Stimulated activated CD4-positive, alpha-beta T cell treated with anti-CD3 and anti-CD28 coated beads, Interleukin-4, amount 100 ng/mL, for 4 hours (primary cell): ENCODE results near the gene CLEC18B.
"Not testable (repeated sequence)": the region's sequence is repeated elsewhere in the genome, so short reads cannot be mapped to it uniquely, and the experiment has no call there.

Experiments used
- DNase-seq, 2 experiments: peaks; one replicate each; pipeline ENCODE4 v3.0.0-alpha.2; 2020

Gene CLEC18B

DNA sequence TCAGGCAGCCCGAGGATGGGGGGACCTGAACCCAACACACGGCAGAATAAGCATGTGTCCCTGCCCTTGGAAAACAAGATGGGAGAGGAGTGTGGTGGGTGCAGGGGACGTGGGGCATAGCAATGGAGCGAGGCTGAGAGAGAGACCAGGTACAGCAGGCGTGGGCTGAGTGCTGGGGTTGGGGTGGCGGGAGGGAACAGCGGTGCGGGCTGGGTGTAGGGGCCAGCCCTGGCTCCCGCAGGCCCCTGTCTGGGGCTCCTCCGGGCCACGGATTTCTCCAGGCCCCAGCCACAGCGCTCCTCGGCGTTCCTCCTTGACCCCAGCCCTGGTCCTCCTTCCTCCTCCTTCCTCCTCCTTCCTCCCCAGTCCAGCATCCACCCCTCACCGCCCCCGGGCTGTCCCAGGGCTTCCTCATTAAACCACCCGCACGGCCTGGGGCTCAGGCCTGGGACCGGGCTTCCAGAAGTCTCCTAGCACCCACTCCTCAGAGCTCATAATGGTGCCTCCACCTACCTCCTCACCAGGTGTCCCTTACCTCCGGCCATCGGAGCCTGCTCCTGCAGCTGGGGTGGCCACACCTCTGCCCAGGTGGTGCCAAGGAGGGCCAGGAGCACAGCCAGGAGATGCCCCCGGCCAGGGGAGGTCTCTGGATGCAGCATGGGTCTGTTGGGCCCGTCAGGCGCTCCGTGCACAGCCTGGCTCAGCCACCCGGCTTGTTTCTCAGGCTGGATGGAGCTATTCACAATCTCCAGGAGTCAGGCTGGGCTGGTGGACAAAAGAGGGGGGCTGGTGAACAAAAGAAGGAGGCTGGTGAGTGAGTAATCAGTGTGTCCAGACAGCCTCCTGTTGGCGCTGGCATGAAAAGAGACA is at the start of gene CLEC18B:
Gene CLEC18B (minus strand): TSS at position 867 of the 870 bp plus-strand sequence. CDS start 208 bp downstream, at position 659.
- DNase-seq, result not testable (repeated sequence)

DNA sequence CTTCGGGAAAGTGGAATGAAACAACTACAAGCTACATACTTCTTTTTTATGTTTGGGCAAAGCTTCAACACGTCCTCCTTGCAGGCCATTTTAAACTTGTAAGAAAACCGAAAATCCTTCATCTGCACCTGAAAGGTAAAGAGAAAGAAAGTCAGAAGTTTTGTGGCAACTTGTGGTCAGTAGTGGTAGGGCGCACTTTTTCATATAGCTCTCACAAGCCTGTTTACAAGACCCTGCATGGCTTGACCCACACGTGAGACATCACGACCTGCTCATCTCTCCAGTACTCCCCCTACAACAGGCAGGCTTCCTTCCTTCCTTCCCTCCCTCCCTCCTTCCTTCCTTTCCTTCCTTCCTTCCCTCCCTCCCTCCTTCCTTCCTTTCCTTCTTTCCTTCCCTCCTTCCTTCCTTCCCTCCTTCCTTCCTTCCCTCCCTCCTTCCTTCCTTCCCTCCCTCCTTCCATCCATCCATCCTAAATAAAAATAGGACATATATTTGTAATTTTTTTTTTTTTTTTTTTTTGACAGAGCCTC is 48.7 kb upstream of the CLEC18B start:
- DNase-seq, result no peak

DNA sequence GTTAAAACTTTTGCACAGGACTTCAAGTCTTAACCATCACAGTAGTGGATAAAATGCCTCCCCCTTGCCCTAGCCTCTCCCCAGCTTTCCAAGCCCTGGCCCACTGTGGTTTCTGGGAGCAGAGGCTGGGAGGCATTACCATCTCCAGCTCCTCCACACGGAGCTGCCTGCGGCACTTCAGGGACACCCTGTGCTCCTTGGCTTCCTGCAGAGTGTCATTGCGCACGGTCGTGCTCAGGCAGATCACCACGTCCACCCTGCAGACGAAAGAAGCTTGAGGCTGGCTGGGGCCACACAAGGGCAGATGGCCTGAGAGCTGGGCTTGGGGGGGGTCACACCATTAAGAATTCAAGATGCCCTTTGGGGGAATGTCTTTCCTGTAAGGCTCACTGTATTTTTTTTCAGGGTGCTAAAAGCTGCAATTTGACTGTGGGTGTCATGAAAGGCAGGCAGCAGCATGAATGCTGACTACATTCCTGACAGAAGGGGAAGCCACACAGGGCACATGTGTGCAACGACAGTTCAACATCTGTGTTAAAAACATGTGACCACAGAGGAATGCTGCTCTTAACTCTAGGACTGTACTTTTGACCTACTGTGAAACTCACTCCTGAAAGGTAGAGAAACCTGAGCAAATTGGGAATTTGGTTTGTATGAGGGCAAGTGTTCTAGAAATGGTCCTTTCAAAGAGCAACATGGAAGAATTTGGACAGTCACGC is 47.7 kb upstream of the CLEC18B start:
- no peak for DNase-seq

DNA sequence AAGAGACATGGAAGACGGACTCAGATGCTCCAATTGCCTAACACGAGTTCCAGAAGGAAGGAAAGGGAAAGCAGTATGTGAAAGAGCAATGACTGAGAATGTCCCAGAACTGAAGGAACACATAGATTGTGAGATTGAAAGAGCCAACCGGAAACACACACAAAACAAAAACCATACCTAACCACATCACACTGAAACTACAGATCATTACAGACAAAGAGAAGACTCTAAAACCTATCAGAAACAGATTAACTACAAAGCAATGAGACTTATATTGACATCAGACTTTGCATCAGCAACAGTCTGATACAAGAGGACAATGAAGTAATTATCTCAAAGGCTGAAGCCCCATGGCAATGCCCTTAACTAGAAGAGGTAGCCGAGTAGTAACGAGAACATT is 45.6 kb upstream of the CLEC18B start:
- DNase-seq, result no peak

DNA sequence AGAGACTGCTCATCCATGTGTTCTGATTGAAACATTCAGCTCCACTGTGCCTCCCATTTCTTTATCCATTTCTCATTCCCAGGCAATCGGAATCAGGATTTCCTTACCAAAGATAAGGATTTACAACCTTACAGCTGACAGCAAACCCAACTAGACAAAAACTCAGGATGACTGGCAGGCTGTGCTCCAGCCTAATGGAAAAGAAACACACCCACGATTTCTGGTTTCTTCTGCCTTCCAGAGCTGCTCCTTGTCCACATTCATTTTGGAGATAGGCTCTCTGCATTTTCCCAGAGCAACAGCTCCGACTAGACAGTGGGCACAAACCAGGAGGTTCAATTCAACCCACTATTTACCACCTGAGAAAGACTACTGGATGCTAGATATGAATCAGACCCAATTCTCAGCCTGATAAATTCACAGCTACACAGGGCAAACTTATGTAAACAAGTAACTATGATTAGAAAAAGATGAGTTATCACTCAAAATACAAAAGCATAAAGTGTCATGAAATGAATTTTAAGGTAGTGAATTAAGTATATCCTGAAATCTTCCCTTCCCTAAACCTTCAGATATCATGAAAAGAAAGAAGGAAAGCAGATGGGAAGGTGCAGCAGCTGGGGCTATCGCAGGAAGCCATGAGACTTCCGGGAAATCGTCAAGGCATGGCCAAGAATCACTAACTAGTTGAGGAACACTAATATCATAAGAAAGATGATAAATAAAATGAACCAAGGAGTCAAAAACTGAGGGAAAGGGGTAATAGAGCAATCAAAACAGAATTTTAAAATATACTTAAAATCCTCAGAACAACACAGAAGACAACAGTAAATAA is 44.8 kb upstream of the CLEC18B start:
- DNase-seq, result no peak

DNA sequence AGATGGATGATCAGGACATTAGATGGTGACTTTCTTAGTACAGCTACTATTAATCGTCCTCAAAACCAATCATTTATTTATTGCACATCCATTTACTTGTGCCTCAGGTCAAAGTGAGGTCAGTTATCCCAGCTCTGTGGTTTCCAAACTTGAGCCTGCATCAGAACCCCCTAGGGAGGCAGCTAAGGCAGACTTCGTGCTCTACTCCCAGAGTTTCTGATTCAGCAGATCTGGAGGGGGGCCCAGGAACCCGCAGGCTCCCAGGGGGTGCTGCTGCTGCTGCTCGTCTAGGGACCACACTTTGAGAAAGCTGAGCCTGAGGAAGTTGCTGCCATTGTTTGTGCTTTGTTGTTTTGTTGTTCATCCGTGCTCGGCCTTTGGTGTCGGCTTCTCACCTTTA is 44.0 kb upstream of the CLEC18B start:
- DNase-seq, result no peak

DNA sequence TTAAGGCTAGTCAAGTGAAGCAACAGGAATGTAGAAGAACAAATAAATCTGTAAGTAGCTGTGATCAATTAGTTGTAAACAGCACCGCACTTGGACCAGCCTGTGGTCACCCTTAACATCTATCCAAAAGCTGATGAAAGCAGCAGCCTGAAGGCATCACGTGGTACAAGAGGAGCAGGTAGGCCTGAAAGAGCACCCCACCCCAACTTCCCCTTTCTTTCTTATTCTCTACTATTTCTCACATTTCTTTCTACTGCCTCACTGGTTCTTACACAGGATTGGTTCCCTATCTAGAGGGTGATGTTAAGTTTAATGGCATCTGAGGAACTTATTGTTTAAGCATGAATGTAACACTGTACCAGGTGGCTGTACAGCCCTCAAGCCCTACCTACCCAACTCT is 42.6 kb upstream of the CLEC18B start:
- no peak for DNase-seq

DNA sequence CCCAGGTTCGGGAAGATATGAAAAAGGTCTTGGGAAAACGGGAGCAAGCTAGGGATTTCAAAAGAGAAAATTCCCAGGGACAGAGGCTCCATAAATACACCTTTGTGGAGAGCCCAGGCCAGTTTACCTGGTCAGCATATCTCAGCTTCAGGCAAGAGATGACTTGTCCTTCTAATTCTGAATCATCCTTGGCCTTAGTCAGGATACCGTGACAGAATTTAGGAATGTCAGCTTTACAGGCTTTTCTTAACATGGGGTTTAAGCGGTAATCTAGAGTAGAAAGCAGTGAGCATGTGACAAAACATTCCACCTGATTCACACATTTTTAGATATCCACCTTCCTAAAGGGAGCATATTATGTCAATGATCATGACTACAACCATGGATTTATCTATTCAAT is 41.1 kb upstream of the CLEC18B start:
- DNase-seq, result no peak

DNA sequence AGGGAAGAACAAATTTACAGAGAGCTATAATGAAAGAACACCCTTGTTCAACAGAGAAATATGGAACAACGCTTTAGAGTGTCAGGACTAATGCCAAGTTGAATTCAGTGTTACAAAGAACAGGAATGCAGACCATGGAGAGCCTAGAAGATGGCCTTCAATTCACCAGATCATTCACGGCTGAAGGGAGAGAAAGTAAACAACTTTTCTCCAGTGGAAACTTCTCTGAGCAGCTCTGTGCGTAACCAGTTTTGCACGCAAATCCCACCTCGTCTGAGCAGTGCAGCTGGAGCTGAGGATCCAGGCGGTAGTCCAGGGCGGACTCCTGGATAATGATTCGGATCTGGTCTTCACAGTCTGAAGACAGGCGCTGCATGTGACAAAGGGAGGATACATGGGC is 40.5 kb upstream of the CLEC18B start:
- DNase-seq, result no peak

DNA sequence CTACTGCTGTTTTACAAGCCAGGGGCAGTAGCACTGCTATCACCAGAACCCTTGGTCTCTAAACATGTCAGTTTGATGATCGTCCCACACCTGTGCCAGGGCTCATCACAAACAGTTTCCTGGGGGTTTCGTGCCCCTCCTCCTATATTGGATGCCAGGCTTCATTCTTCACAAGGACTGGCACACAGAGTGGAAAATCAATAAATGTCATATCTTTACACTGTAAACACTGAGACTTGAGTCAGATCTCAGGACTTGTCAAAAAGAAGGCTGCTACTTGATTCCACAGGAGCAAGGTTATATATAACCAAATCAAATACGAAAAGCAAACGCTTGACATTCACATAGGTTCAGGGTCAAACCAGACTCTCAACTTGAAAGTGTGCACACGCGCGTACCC is 39.3 kb upstream of the CLEC18B start:
- no peak for DNase-seq

DNA sequence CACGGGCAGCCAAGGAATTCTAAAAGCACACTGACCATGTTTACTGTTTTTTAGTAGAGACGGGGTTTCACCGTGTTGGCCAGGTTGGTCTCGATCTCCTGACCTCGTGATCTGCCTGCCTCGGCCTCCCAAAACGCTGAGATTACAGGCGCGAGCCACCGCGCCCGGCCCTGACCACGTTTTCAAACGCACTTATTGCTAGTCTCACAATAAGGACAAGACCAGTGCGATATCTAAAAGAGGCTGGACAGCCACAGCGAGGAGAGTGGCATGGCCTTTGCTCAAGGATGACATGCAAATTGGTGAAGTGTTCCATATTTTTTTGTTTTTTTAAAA is 35.0 kb upstream of the CLEC18B start:
- no peak for DNase-seq

DNA sequence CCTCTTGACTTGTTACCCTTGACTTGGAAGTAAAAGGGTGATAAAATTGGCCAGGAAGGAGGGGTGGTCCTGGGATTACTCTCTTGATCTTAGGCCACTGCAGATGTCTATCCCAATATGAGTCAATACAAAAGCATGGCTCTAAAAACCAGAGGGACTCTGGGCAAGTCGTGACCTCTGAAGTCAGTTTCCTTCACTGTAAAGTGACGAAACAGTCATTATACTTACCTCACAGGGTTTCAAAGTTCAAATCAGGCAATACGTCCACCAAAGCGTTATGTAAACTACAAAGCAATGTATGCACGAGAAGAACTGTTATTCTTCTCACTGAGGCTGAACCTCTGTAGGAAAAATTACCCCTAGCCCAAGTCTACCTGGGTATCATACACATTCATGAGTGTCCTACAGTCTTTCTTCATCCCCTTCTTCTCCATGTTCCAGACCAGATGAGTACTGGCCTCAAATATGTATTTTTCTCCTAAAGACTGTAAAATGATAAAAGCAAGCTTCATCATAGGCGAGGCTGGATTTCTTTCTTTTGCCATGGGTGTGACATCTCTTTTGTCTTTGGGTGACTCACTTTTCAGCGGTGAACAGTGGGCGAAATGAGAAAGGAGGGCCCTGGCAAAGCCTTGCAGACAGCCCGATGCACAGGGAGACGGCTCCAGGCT is 34.5 kb upstream of the CLEC18B start:
- DNase-seq, result no peak

DNA sequence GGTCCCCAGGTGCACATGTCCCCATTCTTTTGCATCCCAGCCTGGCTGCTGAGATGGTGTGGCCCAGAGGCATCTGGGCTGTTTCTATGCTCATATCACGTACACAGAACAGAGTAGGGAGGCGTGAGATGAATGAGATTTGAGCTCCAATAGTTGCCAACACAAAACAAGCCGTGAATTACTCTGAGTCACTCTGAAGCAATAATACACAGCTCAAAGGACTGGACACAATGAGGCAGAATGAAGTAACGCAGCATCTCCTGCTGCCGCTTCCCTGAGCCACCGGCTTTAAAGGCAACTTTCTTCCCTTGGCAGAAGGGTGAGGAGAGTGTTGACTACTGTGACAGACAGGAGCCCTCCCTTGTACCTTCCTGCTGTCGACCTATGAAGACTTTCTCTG is 33.9 kb upstream of the CLEC18B start:
- no peak for DNase-seq

DNA sequence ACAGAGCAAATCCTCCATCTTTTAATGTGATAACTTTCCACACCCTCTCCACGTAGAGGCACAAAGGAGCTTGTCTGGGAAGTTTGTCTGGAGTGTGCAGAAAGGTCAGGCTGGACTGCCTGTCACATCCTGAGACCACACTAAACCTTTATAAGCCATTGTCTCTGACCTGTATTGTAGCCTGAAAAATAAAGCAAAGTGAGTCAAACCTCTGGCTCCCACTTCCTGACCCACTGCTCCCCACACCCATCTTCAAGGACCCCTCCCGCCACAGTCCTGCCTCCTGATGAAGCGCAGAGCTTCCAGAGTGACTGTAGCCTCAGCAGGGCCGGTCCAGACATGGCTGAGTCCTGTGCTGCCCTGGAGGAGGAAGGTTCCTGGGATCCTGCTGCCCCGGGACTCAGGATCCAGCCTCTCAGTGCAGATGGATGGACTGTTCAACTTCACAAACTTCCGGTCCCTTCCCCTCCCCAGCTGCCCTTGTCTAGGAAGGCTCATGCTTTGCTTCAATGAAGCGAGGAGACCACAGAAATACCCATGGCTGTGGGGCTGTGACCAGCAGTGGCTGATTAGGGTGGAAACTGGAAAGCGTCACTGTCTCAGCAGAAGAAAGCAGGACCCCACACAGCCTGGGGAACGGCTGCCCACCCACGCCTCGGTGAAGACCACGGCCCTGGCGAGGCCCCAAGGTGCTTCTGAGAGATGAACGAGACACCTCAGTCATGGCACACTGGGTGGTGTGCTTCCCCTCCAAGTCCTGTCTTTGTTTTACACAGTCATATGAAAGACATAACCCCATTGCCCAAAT is 30.9 kb upstream of the CLEC18B start:
- no peak for DNase-seq

DNA sequence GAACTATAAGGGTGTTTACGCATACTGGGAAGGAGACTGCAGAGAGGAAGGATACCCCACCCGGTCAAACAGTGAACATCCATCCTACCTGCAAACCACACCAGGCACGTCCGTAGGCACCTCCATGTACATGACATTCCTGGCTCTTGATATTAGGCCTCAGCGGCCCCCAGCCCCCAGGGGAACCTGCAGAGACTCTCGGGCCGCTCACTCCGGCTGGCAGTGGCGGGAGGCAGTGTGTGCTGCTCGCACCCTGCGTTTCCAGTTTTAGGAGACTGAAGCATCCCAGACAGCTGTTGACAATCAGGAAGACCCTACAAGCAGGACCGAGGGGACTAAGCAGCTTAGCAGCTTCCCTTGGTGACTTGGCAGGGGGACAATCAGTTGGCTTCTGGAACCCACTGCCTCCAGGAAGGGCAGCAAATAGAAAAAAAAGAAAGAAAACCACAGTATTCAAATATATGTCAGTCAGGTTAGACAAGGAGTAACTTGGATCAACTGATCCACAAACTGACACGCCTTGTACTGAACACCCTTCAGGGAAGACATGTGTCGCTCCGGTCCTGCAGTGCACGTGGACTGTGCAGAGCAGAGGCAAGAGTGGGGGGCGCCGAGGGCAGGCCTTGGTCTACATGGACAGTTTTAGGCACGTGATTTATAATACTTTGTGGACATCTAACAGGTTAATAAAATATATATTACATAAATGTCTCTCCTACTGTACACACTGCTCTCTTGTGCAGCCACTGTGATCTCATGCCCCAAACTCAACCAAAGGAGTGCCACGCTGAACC is 29.9 kb upstream of the CLEC18B start:
- DNase-seq, result no peak

DNA sequence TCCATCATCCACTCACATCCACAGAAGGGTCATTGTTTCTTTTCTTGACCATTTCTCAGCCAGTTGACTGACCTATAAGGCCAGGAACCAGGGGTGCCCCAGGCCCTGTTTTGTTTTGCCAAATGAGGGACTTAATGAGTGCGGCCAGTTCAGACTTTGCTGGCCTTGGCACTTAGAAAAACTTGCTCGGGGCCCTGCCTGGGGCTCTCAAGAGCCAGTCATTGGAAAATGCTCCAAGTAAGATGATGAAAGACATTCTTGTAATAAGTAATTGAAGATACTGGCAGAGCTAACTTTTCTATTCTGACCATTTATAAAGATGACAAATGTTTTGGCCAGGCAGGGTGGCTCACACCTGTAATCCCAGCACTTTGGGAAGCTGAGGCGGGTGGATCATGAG is 29.0 kb upstream of the CLEC18B start:
- DNase-seq, result no peak

DNA sequence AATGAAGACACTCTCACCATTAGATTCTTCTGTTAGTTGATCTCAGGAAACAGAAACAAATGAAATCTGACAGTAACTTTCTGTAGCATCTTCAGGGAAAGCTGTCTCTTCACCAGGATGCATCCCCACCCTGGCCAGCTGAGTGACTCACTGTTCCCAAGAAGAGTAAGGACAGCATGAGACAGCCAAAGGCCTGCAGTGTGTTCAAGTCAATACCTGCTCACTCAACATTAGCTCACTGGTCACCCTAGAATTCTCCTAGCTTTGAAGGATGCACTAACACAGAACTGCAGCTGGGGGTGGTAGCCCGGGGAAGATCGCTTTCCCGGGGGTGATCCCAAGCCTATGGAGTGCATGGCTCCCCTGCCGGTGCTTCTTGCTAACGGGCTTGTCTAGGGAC is 28.2 kb upstream of the CLEC18B start:
- no peak for DNase-seq

DNA sequence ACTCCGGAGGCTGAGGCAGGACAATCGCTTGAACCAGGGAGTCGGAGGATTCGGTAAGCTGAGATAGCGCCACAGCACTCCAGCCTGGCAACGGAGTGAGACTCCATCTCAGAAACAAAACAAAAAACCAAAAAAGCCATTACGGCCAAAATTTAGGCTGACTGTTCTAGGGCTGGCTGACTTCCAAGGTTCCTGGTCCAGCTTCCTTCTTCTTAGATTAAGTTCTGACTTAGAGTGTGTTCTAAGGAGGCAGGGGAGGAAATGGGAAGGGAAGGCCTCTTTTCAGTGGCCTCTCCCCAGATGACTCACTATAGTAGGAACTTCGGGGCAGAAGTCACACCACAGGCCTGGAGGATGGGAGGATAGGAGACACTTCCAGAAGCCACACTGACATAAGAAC is 27.7 kb upstream of the CLEC18B start:
- no peak for DNase-seq

DNA sequence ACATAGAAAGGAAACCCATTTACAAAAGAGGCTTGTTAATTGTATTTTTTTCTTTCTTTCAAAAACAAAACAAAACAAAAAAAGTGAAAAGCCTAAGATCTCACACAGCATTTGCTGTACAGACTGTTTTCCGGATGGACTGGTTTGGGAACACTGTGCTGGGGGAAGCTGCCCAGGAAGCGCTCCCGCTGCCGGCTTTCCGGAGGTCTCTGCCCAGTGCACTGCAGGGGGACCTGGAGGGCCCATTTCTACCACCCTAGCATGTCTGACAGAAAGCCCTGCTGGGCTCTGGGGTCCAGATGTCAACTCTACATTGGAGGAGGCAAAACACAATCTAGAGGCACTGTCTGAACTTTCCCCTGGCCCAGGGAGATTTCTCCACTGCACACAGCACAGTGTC is 26.3 kb upstream of the CLEC18B start:
- no peak for DNase-seq

DNA sequence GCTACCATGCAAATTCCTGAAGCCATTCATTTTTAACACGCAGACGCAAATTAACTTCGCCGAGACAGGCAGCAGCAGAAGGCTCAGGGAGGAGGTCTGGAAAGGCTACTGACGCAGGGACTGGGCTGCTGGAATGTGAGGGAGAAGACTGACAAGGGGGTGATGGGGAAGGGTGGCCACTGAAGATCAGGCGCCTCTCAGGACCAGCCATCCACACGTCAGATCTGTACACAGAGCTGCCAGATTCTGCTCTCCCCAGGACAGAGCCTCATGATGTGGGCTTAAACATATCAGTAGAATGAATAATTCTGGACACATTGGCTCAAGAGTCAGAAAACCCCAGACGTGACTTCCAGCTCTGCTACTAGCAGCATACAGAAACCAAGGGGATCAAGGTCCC is 25.6 kb upstream of the CLEC18B start:
- no peak for DNase-seq
